HG03565 (cell line): ENCODE results near the gene PDE9A.

Experiments used
- ATAC-seq: cut with Tn5 transposase; IDR thresholded peaks from one replicate; pipeline ENCODE4 v1.9.1; 2021; ENCODE audit warnings: mild to moderate bottlenecking, moderate library complexity; ENCODE audit not compliant: unreplicated experiment

Gene PDE9A

DNA sequence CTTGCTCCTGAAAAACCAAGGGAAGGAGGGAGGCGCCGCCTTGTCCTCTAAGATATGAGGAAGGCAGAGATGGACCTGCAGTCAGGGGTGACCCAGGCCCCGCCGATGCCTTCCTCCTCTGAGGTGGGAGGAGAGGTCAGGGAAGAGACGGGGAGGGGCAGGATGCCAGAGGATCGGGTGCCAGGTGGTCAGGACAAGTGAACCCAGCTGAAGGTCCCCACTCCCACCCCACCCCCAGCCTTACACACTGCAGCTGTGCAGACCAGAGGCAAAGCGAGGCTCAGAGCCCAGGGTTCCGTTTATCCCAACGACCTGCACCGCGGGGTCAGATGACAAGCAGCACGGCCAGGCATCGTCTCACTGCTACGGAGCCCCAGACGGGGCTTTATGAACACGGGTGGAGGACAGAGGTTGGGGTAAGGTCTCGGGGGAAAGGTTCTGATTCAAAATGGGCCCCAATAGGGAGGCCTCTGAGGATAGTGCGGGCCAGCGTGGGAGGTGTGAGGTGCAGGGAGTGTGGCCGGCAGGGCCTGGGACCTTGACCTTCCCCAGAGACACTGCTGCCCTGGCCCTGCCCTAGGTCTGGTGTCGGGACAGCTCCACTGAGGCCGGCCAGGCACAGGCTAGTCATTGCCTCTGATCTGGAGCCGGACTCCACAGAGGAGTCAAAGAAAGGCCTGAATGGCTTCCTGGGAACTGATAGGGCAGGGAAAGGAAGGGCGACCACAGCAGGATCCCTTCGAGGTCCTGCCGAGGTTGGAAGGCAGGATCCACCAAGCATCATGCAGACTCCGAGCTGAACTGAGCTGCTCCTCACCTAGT lies 113.5 kb downstream of the PDE9A start:
- ATAC-seq = no peak

DNA sequence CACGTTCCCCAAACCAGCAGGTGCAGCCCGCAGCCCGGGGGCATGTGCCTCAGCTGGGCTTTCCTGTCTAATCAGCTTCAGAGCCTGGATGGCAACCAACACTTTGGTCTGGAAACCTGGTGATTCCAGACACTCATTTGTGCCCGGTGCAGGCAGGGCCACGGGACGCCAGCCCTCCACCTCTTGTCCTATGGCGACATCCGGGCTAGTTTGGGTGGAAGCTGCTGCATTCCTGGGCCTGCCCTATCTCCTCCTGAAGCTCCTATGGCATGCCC lies 114.1 kb downstream of the PDE9A start:
- no peak for ATAC-seq

DNA sequence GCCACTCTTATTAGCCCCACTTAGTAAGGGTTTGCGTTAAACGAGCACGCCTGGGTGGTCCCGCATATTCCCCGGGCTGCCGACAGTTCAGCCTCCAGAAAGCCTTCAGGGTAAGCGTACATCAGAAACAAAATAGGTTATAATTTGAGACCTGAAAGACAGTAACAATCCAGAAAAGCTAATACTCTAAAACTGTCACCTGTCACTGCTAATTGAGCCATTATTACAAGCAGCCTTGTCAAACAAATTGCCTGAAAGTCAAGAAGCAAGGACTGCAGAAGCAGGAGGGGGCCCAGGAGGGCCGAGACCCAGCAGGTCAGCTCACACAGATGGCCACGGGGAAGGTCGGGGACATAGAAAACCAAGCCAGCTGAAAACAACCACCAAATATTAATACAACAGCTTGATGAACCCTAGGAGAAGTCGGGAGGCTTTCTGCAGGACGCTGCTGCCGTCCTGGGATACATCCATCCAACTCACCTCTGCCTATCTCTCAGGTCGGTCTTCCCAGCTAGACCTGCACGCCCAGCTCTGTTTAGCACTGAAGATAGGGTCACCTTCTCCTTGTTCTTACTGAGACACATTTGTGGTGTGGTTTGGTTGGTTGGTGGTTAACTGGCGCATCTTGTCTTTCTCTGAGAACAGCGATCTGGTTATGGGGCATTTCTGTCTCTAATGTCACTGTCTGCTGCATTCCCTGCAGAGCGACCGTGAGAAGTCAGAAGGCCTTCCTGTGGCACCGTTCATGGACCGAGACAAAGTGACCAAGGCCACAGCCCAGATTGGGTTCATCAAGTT lies 115.1 kb downstream of the PDE9A start:
- ATAC-seq = no peak

DNA sequence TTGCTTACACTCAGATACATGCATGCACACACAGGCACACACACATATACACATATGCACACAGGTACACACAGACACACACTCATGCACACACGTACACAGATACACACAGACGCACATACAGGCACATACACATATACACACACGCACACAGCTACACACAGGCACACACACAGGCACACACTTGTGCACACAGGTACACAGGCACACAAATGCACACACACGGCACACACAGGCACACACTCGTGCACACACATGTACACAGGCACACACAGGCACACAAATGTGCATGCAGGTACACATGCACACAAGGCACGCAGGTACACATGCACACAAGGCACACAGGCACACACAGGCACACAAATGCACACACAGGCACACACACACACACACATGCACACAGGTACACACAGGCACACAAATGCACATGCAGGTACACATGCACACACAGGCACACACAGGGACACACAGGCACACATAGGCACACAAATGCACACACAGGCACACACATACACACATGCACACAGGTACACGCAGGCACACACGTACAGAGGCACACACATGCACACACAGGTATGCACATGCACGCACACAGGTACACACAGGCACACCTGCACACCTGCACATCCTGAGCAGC lies 115.9 kb downstream of the PDE9A start:
- no peak for ATAC-seq

DNA sequence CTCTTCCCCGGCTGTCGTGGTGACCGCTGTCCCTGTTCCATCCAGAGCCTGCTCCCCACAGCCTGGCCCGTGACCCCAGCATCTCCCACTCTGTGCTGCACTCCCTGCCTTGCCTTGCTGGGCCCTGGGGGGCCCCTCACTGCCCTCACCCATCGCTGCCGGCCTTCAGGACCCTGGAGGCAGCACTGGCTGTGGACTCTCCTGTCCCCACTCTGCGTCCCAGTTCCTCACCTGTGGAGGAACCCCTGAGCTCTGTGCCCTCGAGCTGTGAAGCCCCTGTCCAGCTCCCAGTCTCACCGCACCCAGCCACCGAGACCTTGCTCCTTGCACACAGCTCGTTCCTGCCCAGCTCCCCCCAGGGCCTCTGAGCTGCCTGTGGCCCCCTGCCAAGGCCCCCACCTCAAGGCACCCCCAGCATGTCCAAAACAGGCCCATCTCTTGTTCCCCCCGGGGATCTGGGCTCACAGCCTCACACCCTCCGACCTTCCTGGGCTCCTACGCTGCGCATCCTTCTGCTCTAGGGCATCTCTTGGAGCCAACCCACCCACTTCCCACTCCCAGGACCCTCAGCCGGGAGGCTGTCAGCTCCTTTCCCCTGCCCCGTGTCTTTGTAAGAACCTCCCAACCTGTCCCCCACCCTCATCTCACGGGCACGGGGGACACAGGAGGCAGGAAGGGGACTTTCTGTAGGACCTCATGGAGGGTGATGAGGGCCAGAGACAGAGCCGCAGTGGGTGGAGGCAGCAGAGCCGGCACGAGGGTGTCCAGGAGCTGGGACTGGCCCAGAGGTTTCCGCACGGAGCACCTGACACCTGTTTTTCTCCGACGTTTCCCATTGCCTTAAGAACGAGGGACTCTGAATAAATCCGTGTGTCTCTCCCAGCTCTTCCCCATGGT lies 116.6 kb downstream of the PDE9A start:
- ATAC-seq = no peak

DNA sequence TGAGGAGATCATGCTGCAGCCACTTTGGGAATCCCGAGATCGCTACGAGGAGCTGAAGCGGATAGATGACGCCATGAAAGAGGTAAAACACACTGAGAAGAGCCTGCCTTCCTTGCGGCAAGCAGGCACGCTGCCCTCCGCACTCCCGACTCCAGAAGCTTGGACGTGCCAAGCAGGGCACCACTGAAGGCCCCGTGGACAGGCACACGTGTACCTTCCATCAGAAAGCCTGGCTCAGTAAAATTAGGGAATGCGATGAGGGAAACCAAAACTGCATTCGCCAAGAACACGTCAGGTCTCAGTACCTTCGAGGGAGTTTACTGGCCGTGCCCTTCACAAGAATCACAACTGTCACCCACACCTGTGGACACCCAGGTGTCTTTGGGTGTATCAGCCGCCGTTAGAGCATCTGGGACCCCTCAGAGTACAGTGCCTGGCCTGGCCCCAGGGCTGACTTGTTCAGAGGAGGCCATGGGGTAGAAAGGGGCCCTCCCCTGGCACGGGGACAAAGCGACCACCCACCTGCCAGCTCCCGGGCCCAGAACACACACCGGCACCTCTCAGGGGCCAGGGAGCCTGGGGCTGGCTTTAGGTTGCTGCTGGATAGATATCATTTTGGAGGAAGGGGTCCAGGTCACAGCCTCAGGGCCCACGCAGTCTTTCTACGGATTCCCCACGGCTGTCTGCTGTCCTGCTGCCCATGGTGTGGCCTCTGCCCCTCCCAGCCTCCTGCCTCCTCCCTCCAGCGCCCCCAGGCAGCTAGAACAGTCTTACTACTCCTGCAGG lies 117.5 kb downstream of the PDE9A start:
- no peak for ATAC-seq

DNA sequence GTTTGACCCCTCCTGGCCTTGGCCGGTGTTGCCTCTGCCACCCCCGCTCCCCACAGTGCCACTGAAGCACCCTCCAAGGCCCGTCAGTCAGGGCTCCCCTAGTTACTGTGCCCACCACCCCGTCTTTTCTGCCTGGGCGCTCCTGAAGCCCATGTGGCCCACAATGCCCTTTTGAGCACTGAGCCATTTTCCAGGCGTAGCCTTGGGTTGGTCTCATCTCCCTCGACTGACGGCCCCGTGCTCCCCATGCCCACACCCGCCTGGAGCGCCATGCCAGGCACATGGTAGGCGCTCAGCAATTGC lies 118.0 kb downstream of the PDE9A start:
- ATAC-seq = no peak

DNA sequence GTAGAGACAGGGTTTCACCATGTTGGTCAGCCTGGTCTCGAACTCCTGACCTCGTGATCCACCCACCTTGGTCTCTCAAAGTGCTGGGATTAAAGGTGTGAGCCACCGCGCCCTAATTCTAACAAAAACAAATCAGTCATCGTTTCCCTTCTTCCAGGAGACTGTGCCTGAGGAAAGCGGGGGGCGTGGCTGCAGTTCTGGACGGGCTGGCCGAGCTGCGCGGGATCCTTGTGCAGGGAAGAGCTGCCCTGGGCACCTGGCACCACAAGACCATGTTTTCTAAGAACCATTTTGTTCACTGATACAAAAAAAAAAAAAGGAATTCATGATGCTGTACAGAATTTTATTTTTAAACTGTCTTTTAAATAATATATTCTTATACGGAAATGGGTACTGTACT lies 121.7 kb downstream of the PDE9A start:
- ATAC-seq = no peak

DNA sequence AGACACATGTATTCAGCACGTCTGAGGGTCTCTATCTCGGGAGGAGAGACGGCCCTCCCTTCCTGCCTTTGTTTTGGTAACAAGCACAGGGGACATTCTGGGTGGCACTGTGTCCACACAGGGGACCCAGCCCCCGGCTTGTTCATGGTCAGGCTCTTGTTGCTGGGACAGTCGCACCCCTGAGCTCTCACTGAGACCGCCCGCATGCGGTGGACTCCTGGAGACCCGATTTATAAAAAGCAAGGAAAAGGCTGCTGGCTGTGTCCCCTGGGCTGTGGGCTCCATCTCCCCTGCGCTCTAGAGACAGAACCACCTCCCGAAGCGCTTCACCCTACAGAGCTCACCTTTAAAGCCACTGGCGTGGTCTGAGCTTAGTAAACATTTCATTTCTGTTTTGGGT lies 122.5 kb downstream of the PDE9A start:
- no peak for ATAC-seq

DNA sequence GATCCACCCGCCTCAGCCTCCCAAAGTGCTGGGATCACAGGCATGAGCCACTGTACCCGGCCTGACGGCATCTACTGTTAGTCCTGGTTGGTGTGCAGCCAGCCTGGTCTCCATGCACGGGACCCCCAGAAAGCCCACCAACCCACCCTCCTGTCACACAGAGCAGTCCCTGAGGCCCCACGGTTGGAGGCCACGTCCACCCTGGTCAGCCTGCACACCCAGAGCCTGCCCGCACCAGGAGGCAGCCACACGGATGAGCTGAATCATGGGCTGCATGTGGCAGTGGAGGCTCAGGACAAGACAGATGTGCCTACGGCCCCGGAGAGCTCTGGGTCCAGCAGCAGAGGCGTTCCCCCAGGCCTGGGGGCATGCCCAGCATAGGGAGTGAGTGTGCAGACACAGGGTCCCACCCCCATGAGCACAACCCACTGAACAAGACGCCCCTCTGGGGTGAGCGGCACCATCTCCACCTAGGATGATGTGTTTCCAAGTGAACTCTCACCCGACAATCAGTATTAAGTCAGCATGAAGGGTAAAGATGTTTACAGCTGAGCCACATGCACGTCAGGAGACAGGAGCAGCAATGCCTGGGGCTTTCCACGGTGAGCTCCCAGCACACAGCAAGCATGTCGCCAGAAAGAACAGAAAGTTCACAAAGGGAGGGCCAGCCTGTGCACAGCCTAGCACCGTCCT lies 123.8 kb downstream of the PDE9A start:
- ATAC-seq = no peak

DNA sequence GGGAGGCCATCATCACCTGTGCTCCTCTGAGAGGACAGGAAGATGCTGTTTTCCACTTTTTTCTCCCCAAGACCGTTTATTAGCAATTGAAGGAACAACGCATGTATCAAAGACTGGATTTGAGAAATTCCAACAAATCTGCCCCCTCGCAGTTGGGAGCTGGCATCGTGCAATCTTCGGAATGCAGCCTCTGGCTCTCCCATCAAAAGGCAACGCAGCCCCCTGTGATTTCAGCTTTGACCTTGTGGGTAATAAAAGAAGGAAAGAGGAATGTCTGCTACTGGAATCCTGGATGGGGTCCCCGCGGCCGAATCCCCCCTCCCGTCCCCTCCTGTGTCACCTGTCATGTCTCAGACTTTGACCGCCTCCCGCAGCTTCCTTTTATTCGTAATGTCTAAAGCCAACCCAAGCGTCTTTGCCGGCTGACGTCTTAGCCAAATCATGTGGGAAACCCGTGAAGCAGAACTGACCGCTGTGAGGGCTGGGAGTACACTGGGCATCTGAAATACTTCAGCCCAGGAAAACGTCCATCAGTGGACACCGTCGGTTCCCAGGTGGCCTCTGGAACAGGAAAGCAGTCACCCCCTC lies 124.4 kb downstream of the PDE9A start:
- ATAC-seq = no peak

DNA sequence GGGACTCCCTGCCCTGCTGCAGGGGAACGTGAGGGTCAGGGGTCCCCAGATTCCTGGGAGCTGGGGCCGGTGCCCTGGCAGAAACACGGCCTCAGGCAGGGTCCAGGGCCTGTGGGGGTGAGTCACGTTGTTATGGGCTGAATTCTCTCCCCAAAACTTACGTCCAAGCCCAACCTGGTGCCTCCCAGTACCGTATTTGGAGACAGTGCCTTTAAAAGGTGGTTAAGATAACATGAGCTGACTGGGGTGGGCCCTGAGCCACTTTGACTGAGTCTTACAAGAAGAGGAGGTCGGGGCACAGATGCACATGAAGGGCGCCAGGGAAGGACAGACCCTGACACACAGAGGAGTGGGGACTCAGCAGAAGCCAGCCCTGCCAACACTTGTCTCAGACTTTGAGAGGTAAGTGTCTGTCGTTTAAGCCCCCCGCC lies 126.0 kb downstream of the PDE9A start:
- no peak for ATAC-seq

DNA sequence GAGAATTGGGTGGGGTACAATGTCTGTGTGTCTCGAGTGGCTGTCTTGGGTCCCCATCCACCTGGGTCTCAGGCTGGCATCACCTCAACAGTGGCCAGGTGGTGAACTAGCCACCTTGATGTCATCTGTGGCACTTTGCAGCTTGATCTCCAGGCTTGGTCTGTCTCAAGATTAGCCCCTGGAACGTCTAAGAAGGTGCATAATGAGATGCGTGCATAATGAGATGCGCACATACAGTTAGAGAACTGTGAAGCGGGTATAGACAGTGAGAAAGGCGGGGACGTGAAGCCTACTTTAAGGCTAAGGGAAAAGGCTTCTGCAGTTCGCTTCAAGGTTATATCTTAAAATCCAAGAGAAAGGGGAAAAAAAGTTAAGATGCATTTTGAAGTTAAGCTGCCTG lies 127.2 kb downstream of the PDE9A start:
- no peak for ATAC-seq

DNA sequence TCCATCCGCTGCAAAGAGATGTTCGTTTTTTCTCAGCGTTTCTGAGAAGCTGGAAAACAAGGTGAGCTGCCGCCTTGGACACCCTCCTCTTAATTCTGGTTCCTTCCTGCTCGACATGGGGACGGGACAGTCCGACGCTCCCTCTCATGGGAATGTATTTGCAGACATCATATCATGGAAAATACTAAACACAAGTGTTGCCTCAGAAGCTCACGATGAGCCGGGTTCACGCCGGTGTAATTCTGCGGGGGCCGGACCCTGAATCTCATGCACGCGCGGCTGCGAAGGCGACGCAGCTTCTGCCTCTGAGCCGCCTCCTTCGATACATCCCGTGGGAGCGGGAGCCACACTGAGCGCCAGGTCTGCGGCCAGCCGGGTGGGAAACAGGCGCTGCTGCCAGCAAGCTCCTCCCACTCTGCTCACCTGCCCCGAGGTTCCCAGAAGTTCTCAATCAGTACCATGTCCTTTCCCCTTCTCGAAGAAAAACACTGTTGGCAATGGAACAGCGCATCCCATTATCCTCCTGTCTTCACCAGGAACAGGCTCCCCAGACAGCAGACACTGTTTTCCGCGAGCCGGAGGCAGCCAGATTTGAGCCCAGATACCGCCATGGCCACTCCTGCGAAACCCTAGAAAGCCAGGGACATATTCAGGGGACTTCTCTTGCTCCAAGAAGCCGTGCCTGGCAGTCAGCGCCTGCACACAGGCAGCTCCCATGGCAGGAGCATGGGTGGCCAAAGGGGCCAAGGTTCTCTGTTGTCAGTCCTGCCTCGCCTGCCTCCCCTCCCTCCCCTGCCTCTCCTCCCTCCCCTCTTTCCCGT lies 127.9 kb downstream of the PDE9A start:
- ATAC-seq = no peak

DNA sequence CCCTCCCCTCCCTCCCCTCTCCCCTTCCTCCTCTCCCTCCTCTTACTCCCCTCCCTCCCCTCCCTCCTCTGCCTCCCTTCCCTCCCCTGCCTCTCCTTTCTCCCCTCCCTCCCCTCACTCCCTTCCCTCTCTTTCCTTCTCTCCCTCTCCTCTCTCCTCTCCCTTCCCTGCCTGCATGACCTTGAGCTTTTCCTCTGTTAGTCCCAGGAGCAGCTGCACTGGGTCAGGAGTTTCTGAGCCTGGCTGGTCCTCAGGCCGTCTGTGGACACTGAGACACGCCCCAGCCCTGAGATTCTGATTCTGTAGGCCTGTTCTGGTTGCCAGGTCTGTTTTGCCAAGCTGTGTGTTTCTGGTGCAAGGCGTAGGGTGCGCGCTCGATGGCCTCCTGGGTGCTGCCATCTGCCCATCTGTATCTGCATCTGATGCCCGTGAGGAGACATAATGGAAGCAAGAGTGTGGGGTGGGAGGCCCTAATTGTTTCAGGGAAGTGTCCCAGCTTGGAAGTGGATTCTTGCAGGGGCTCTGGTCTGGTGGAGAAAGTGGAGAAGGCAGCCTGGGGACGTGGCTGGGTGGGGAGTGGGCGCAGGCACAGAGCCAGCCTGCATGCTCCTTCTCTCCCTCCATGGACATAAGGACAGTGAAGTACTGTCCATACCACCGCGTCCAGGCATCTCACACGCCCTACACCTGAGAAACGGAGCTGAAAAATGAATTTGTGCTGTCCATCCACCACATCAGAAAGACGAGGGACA lies 128.7 kb downstream of the PDE9A start:
- no peak for ATAC-seq

DNA sequence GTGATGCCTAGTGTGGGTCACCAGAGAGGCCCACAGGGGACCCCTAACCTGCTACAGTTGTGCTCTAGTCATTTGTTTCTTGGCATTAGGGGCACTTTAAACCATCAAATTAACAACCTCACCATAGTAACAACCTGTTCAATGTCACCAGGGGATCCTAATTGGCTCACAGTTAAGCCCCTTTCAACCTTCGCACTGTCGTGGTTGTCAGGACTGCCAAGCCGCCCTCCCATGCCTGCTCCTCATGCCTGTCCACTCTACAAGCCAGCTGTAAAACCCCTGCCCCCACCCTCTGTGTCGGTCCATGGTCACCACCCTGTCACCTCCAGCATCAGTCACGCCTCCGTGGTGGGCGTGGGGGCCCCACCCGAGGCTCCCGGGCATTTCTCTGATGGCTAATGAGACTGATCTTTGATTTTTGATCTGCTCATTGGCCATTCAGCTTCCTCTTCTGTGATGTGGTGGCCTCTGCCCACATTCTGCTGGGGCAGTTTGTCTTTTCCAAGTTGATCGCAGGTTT lies 129.4 kb downstream of the PDE9A start:
- no peak for ATAC-seq

DNA sequence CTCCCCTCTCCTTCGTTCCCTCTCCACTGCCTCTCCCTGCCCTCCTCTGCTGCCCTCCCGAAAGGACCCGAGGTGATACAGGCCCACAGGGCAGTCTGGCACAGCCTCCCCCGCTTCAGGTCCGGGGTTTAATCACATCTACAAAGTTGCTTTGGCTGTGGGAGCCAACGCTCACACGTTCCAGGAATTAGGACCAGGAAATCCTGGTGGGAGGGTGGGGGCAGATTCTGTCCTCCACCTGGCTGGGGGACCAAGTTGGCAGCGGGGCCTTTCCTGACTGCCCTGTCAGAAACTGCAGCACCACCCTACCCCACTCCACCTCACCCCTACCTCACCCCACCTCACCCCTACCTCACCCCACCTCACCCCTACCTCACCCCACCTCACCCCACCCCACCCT lies 130.9 kb downstream of the PDE9A start:
- ATAC-seq = no peak
